Activated CD4-positive, alpha-beta T cell treated with anti-CD3 and anti-CD28 coated beads for 24 hours (primary cell): ENCODE data around the gene RASGEF1B.
A peak's percentile ranks its signal among the peaks of the same experiment; 100 is the strongest.

Experiments used
- DNase-seq, 2 donors: peaks; one replicate each; pipeline ENCODE4 v3.0.0-alpha.2; 2020; ENCODE audit warnings: low read depth in 2 of 2

The RASGEF1B gene

DNA sequence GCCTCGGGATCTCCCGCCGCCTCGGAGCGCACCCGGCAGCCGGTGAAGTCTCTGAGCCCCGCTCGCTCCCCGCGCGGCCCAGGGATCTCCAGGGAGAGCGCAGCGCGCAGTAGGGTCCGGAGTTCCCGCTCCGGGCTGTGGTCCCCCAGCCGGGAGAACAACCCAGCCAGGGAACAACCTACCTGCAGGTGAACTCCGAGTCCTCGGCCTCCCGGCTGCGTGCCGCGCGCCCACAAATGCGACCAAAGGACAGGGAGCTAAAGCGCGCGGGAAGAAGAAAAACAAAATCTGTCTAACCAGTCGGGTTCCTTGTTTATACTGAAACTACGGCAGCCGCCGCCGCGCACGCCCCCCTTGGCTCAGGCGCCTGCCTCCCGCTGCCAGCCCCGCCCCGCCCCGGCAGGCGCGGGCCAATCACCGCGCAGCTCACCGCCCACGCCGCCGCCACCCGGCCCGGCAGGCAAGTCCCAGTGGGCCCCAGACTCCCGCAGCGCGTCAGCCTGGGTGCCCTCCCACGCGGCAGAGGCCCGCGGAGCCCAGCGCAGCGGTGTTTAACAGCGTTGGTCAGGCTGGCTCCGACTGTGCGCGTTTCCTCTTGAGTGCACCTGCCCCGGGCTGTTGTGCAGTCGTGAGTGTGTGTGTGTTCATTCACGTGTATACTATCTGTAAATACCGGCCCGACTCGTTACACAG lies at the start of gene RASGEF1B:
TSS of gene RASGEF1B (minus strand) at position 320 of the 693 bp plus-strand sequence. CDS start 12,399 bp downstream, outside the sequence.
- DNase-seq: peak; percentile 89 to 94

- DNase-seq: no peak
Observed at GRCh38 chr4:81519856-81520255, 48.1 kb upstream of the RASGEF1B start.

DNA sequence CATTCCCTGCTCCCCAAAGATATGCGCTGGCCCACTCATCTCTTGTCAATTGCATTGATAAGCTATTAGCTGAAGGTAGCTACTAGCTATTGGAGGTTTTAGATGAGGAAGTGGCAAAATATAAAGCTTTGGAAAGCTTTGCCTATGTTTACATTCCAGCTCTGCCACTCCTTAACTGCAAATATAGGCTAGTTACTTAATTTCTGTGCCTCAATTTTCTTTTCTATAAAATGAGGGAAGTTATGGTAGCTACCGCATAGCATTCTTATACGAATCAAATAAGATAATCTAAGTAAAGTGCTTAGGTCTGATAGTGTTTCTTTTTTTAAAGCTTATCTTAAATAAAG lies 47.7 kb upstream of the RASGEF1B start:
- no peak for DNase-seq

- DNase-seq: no peak
Observed at GRCh38 chr4:81518762-81519426, 47.2 kb upstream of the RASGEF1B start.

- DNase-seq: no peak
Observed at GRCh38 chr4:81516241-81516640, 44.5 kb upstream of the RASGEF1B start.

DNA sequence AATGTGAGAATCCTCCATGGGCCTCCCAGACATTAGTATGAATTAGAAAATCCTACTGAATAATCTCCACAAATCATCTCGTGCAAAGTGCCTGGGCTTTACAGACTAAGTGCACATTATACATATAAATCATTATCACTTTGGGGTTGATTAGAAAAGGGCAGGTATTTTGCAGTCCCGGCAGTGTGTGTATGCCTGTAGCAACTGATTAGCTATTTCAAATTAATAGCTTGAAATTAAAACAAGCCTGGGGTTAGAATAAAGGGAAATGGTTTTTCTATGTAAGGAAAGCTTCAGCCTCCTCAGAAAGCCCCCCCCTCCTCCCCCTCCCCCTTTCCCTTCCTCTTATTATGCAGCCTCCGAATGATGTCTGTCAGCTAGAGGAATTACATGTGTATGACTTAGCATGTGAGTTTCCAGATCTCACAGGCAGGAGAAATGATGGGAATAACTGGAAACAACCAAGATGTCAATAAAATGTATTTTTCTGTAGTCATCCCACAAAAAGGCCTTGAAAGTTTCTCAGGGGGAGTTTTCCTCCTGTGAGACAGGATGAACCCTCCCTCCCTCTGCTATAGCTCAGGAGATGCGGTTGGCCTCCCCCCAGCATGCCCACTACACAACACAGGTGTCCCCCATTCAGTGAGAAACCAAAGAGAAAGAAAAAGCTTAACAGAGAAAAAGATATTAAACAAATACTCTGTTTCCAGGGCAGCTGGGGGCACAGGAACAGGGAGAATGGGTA lies 41.2 kb upstream of the RASGEF1B start:
- DNase-seq: no peak

GRCh38 chr4:81512001-81512756 lies 40.5 kb upstream of the RASGEF1B start:
- DNase-seq: no peak

- DNase-seq: no peak
Observed at GRCh38 chr4:81510643-81511178, 39.0 kb upstream of the RASGEF1B start.

DNA sequence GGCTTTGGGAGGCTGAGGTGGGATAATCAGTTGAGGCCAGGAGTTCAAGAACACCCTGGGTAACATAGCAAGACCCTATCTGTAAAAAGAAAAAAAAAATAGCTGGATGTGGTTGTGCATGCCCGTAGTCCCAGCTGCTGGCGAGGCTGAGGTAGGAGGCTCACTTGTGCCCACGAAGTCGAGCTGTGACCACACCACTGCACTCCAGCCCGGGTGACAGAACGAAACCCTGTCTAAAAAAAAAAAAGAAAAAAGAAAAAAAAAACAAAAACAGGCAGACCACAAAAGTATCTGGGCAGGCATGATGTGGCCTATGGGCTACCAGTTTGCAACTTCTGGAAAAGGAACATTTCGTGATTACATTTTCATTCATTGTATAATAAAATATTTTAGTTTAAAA lies 38.1 kb upstream of the RASGEF1B start:
- DNase-seq: no peak

DNA sequence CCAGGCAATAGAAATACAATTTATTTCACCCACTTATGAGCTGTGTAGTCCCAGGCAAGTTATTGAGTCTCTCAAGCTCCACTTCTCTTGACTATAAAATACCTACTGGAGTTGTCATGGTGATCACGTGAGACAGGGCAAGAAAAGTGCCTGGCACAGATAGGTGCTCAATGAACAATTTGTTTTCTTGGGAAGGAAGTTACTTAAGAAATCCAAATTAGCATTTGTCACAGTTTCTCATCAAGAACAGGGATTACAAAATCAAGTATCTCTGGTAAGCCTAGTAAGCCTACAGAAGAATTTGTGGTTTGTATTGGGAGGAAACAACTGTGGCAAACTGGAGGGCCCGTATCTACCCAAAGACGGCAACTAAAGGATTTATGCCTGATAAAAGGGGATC lies 37.5 kb upstream of the RASGEF1B start:
- no peak for DNase-seq

DNA sequence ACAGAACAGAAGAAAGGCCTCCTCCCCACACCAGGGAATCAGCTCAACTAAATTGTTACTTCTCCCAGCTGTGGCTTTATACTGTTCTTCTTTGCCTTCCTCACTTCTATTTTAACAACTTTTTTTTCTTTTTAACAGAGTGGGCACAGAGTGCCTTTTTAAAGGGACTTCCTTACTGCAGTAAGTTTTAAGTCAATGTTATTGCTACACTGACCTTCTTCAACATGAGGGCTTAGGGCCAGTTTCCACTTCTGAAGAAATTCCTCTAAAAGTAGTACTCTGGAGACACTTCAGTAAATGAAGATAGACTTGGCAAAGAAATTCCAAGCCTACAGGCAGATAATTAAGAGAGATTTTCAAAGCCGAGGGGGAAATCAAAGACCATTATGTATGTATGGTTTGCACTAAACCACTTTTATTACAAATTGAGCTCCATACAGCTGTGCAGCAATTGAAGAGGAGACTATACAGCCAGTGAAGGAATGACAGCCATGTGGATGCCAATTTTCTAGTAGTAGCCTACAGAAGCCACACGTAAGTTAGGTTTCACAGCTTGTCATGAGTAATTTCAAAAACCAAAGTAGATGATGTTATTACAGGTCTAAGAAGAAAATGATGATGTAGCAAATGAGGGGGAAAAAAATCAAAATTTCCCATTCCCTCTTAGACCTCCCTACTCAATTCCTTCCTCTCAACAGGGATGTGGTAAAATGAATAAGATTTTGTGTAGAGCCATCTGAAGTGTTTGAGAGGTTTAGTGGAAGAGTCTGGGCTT lies 36.9 kb upstream of the RASGEF1B start:
- no peak for DNase-seq

GRCh38 chr4:81507530-81507929 lies 35.8 kb upstream of the RASGEF1B start:
- DNase-seq: no peak

- no peak for DNase-seq
Observed at GRCh38 chr4:81506731-81507130, 35.0 kb upstream of the RASGEF1B start.

GRCh38 chr4:81505726-81506125 lies 34.0 kb upstream of the RASGEF1B start:
- no peak for DNase-seq

GRCh38 chr4:81505004-81505598 lies 33.4 kb upstream of the RASGEF1B start:
- peak; percentile 39 to 40 for DNase-seq

- no peak for DNase-seq
Observed at GRCh38 chr4:81504112-81505003, 32.7 kb upstream of the RASGEF1B start.

- no peak for DNase-seq
Observed at GRCh38 chr4:81503586-81503985, 31.9 kb upstream of the RASGEF1B start.

- no peak for DNase-seq
Observed at GRCh38 chr4:81502564-81502963, 30.9 kb upstream of the RASGEF1B start.

DNA sequence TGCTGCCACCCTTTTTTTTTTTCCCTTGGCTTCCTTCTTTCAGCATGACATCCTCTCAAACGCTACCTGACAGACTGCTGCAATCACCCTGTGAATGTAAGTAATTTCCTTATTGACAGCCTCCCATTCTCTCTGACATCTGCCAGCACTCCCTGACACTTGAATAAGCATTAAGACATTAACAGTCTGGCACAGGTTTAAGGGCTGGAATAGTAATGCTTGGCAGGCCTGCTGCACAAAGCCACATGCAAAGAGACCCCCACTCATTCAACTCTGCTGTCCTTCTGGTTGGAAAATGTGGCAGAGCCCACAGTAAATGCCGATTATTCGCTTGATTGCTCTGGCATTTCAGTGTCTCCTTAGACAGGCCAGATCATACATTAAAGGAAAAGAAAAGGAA lies 28.1 kb upstream of the RASGEF1B start:
- DNase-seq: no peak
